H9 (cell line): Measurements from ENCODE around the gene SREK1IP1. TPM values are rescaled to one million over a fixed set of nuclear protein-coding genes. Genes with fewer than 3 reads are reported as not detected.

ENCODE experiments used
- DNase-seq: peaks from one replicate; pipeline ENCODE4 v3.0.0-alpha.2; 2017
- H2AFZ ChIP-seq: one replicate; pipeline ENCODE4 v1.6.1; 2013; ENCODE audit warnings: mild to moderate bottlenecking, low read length, control low read depth, moderate library complexity
- H2AK5ac ChIP-seq: 2 replicates; pipeline ENCODE4 v1.6.1; 2013; ENCODE audit warnings: low read length, control low read depth, mixed read lengths; ENCODE audit not compliant: insufficient read length
- H2BK120ac ChIP-seq: one replicate; pipeline ENCODE4 v1.6.1; 2013; ENCODE audit warnings: low read depth, mild to moderate bottlenecking, low read length, control low read depth, inconsistent platforms; ENCODE audit not compliant: poor library complexity, severe bottlenecking
- H2BK12ac ChIP-seq: 2 replicates; pipeline ENCODE4 v1.6.1; 2013; ENCODE audit warnings: low read length, control low read depth, mixed read lengths, low read depth; ENCODE audit not compliant: insufficient read length
- H2BK15ac ChIP-seq: 2 replicates; pipeline ENCODE4 v1.6.1; 2013; ENCODE audit warnings: low read depth, low read length, control low read depth
- H2BK20ac ChIP-seq: one replicate; pipeline ENCODE4 v1.6.1; 2013; ENCODE audit warnings: low read depth, mild to moderate bottlenecking, low read length, control low read depth, inconsistent platforms; ENCODE audit not compliant: poor library complexity, severe bottlenecking
- H2BK5ac ChIP-seq: 2 replicates; pipeline ENCODE4 v1.6.1; 2013; ENCODE audit warnings: low read length, control low read depth, mixed read lengths; ENCODE audit not compliant: insufficient read length
- H3K14ac ChIP-seq: 2 replicates; pipeline ENCODE4 v1.6.1; 2013; ENCODE audit warnings: low read length, control low read depth; ENCODE audit not compliant: insufficient read depth
- H3K18ac ChIP-seq: 2 replicates; pipeline ENCODE4 v1.6.1; 2013; ENCODE audit warnings: low read depth, mild to moderate bottlenecking, mixed read lengths, low read length, control low read depth; ENCODE audit not compliant: insufficient read length
- H3K23ac ChIP-seq: 2 replicates; pipeline ENCODE4 v1.6.1; 2013; ENCODE audit warnings: low read length, control low read depth, mixed read lengths, low read depth; ENCODE audit not compliant: insufficient read length
- H3K23me2 ChIP-seq: 2 replicates; pipeline ENCODE4 v1.6.1; 2013; ENCODE audit warnings: low read depth, mild to moderate bottlenecking, mixed read lengths, low read length, control low read depth; ENCODE audit not compliant: insufficient read length, poor library complexity, severe bottlenecking
- H3K27ac ChIP-seq: 2 replicates; pipeline ENCODE4 v1.5.1; 2013; ENCODE audit warnings: low read length, control low read depth, mixed read lengths, low read depth; ENCODE audit not compliant: insufficient read length
- H3K27me3 ChIP-seq: 2 replicates; pipeline ENCODE4 v1.6.1; 2013; ENCODE audit warnings: low read length, control low read depth, inconsistent platforms; ENCODE audit not compliant: insufficient read depth
- H3K4ac ChIP-seq: 2 replicates; pipeline ENCODE4 v1.6.1; 2013; ENCODE audit warnings: low read depth, mild to moderate bottlenecking, control low read depth, inconsistent platforms, low read length, moderate library complexity
- H3K4me1 ChIP-seq: 2 replicates; pipeline ENCODE4 v1.6.1; 2013; ENCODE audit warnings: low read length, control low read depth, inconsistent platforms; ENCODE audit not compliant: insufficient read depth
- H3K4me2 ChIP-seq: 2 replicates; pipeline ENCODE4 v1.6.1; 2013; ENCODE audit warnings: low read length, control low read depth, mixed read lengths; ENCODE audit not compliant: insufficient read length, insufficient read depth
- H3K56ac ChIP-seq: 2 replicates; pipeline ENCODE4 v1.6.1; 2013; ENCODE audit warnings: low read depth, mild to moderate bottlenecking, mixed read lengths, low read length, control low read depth; ENCODE audit not compliant: insufficient read length
- H3K79me1 ChIP-seq: 2 replicates; pipeline ENCODE4 v1.6.1; 2013; ENCODE audit warnings: low read depth, mild to moderate bottlenecking, moderate library complexity, low read length, control low read depth, inconsistent platforms; ENCODE audit not compliant: insufficient read depth, poor library complexity, severe bottlenecking
- H3K79me2 ChIP-seq: 2 replicates; pipeline ENCODE4 v1.6.1; 2013; ENCODE audit warnings: low read length, control low read depth, inconsistent platforms; ENCODE audit not compliant: insufficient read depth
- H3K9ac ChIP-seq: 2 replicates; pipeline ENCODE4 v1.6.1; 2013; ENCODE audit warnings: low read length, control low read depth, mixed read lengths; ENCODE audit not compliant: insufficient read length; ENCODE audit errors: extremely low read depth
- H3K9me3 ChIP-seq: one replicate; pipeline ENCODE4 v1.6.1; 2013; ENCODE audit warnings: low read depth, low read length, inconsistent platforms; ENCODE audit not compliant: control insufficient read depth
- H3T11ph ChIP-seq: one replicate; pipeline ENCODE4 v1.6.1; 2013; ENCODE audit warnings: mild to moderate bottlenecking, low read length, control low read depth, inconsistent platforms
- H4K20me1 ChIP-seq: one replicate; pipeline ENCODE4 v1.6.1; 2013; ENCODE audit not compliant: control insufficient read depth, insufficient read length, insufficient read depth
- H4K5ac ChIP-seq: 2 replicates; pipeline ENCODE4 v1.6.1; 2013; ENCODE audit warnings: low read depth, mild to moderate bottlenecking, mixed read lengths, low read length, control low read depth; ENCODE audit not compliant: insufficient read length
- H4K8ac ChIP-seq: replicated peaks from 2 replicates; pipeline ENCODE4 v1.6.1; 2013; ENCODE audit warnings: low read length, control low read depth, mixed read lengths, low read depth; ENCODE audit not compliant: insufficient read length
- H4K91ac ChIP-seq: 2 replicates; pipeline ENCODE4 v1.6.1; 2013; ENCODE audit warnings: low read depth, mild to moderate bottlenecking, moderate library complexity, mixed read lengths, low read length, control low read depth; ENCODE audit not compliant: insufficient read length
- H3K27ac Mint-ChIP-seq, 3 experiments: 2 replicates in 2 of 3; 3 replicates in 1 of 3; pipeline ENCODE4 v1.8.0; 2020 to 2021; ENCODE audit warnings: mixed read lengths in 3 of 3, mild to moderate bottlenecking in 1 of 3, moderate library complexity in 1 of 3
- H3K27me3 Mint-ChIP-seq: 2 replicates; pipeline ENCODE4 v1.8.0; 2021; ENCODE audit warnings: low read depth, mild to moderate bottlenecking, moderate library complexity, mixed read lengths
- H3K36me3 Mint-ChIP-seq, 3 experiments: 2 replicates in 2 of 3; 3 replicates in 1 of 3; pipeline ENCODE4 v1.8.0; 2020 to 2021; ENCODE audit warnings: low read depth in 3 of 3, mixed read lengths in 3 of 3; ENCODE audit not compliant: insufficient read depth in 1 of 3
- H3K4me1 Mint-ChIP-seq, 2 experiments: 2 replicates each; pipeline ENCODE4 v1.8.0; 2020; ENCODE audit warnings: mixed read lengths in 2 of 2
- H3K4me3 Mint-ChIP-seq, 2 experiments: 2 replicates in 1 of 2; 3 replicates in 1 of 2; pipeline ENCODE4 v1.8.0; 2020 to 2021; ENCODE audit warnings: mild to moderate bottlenecking in 2 of 2, mixed read lengths in 2 of 2, moderate library complexity in 1 of 2
- H3K9me3 Mint-ChIP-seq, 2 experiments: 2 replicates in 1 of 2; 3 replicates in 1 of 2; pipeline ENCODE4 v1.8.0; 2020; ENCODE audit warnings: mild to moderate bottlenecking in 2 of 2, mixed read lengths in 2 of 2, moderate library complexity in 1 of 2
- CTCF ChIP-seq: fragments of 200-600 bp; sonication (generic); conservative IDR thresholded peaks from 3 replicates; pipeline ENCODE4 v1.8.0; 2021; ENCODE audit warnings: antibody characterized with exemption, mild to moderate bottlenecking
- WGBS: extraction: QIAGEN DNeasy Blood & Tissue Kit; methylation state at CpG from one replicate; pipeline ENCODE4 v1.1.7; 2013; ENCODE audit warnings: missing lambda C conversion rate, low lambda C conversion rate, mixed read lengths; ENCODE audit not compliant: insufficient read length; ENCODE audit errors: extremely low coverage; 5-methylcytosine and 5-hydroxymethylcytosine counted together
- total RNA-seq: library from RNA; stranded (reverse); gene quantifications from 2 replicates; pipeline ENCODE4 v1.2.1, GENCODE V29; 2021

Gene SREK1IP1
- total RNA-seq, 1 experiment from 2014 or later, result 28.6 TPM

GRCh38 chr5:64789457-64789856 lies 21.0 kb upstream of the SREK1IP1 start:
- no CpG with 5 or more reads among the region's 3 CpGs for WGBS
- Histone ChIP-seq H3K56ac (no peak overlapping the region), H4K91ac (no peak overlapping the region), H3K9me3 (no peaks in the 10 kb centered on the region), H3K23me2 (no peaks in the 10 kb centered on the region), H4K20me1 (no peaks in the 10 kb centered on the region), H4K8ac (no peak overlapping the region), H4K5ac (no peak overlapping the region), H3K4ac (no peak overlapping the region), H3K4me2 (no peak overlapping the region), H3K14ac (no peak overlapping the region), H2AK5ac (no peak overlapping the region), H3K9ac (no peak overlapping the region), H3K4me1 (no peaks in the 10 kb centered on the region), H2BK20ac (no peak overlapping the region), H2BK15ac (no peak overlapping the region), H3K79me2 (no peaks in the 10 kb centered on the region), H2BK12ac (no peak overlapping the region), H2AFZ (no peak overlapping the region), H3K79me1 (no peaks in the 10 kb centered on the region), H3K23ac (no peak overlapping the region), H2BK5ac (no peak overlapping the region), H3K27me3 (no peaks in the 10 kb centered on the region), H3K27ac (no peak overlapping the region), H3T11ph (no peak overlapping the region), H2BK120ac (no peak overlapping the region), H3K18ac (no peak overlapping the region)
- no peaks in the 10 kb centered on the region for H3K27me3 Mint-ChIP-seq
- H3K27ac Mint-ChIP-seq, result no peak overlapping the region
- TF ChIP-seq CTCF, result no peak
- H3K4me3 Mint-ChIP-seq, result no peak overlapping the region
- DNase-seq, result no peak
- peaks cover 8 to 12% (median 10%) of the 10 kb centered on the region in 3 experiments; a peak in 5 of 7 replicates for H3K36me3 Mint-ChIP-seq
- H3K9me3 Mint-ChIP-seq, result no peaks in the 10 kb centered on the region
- no peaks in the 10 kb centered on the region for H3K4me1 Mint-ChIP-seq
